Ishikawa (cell line): Measurements from ENCODE around the gene ABR.

Experiments used
- CEBPB ChIP-seq: IDR thresholded peaks from 2 replicates; pipeline ENCODE4 v1.6.1; 2012
- CREB1 ChIP-seq: IDR thresholded peaks from 2 replicates; pipeline ENCODE4 v1.6.1; 2012; ENCODE audit warnings: low read depth
- EGR1 ChIP-seq: IDR thresholded peaks from 2 replicates; pipeline ENCODE4 v1.6.1; 2012
- EP300 ChIP-seq: IDR thresholded peaks from 2 replicates; pipeline ENCODE4 v1.6.1; 2012; ENCODE audit warnings: borderline replicate concordance
- FOXM1 ChIP-seq: IDR thresholded peaks from 2 replicates; pipeline ENCODE4 v1.6.1; 2012; ENCODE audit warnings: low read depth, borderline replicate concordance
- NFIC ChIP-seq: IDR thresholded peaks from 2 replicates; pipeline ENCODE4 v1.6.1; 2012
- RAD21 ChIP-seq: IDR thresholded peaks from 2 replicates; pipeline ENCODE4 v1.6.1; 2012; ENCODE audit warnings: low read depth
- TAF1 ChIP-seq: IDR thresholded peaks from 2 replicates; pipeline ENCODE4 v1.6.1; 2012; ENCODE audit warnings: low read depth, mild to moderate bottlenecking
- TCF12 ChIP-seq: IDR thresholded peaks from 2 replicates; pipeline ENCODE4 v1.6.1; 2012; ENCODE audit warnings: low read depth
- TEAD4 ChIP-seq: IDR thresholded peaks from 2 replicates; pipeline ENCODE4 v1.6.1; 2012
- USF1 ChIP-seq: IDR thresholded peaks from 2 replicates; pipeline ENCODE4 v1.6.1; 2012
- YY1 ChIP-seq: IDR thresholded peaks from 2 replicates; pipeline ENCODE4 v1.6.1; 2012; ENCODE audit warnings: low read depth
- ZBTB7A ChIP-seq: IDR thresholded peaks from 2 replicates; pipeline ENCODE4 v1.6.1; 2012; ENCODE audit warnings: low read depth
- TF ChIP-seq, protein P1 (sequence below): IDR thresholded peaks from 2 replicates; pipeline ENCODE4 v1.6.1; 2012; ENCODE audit warnings: low read depth, mild to moderate bottlenecking
- TF ChIP-seq, protein P2 (sequence below): IDR thresholded peaks from 2 replicates; pipeline ENCODE4 v1.6.1; 2012

The ABR gene

GRCh38 chr17:1043601-1044251 lies 136.1 kb downstream of the ABR start:
- TF ChIP-seq, protein P1, sequence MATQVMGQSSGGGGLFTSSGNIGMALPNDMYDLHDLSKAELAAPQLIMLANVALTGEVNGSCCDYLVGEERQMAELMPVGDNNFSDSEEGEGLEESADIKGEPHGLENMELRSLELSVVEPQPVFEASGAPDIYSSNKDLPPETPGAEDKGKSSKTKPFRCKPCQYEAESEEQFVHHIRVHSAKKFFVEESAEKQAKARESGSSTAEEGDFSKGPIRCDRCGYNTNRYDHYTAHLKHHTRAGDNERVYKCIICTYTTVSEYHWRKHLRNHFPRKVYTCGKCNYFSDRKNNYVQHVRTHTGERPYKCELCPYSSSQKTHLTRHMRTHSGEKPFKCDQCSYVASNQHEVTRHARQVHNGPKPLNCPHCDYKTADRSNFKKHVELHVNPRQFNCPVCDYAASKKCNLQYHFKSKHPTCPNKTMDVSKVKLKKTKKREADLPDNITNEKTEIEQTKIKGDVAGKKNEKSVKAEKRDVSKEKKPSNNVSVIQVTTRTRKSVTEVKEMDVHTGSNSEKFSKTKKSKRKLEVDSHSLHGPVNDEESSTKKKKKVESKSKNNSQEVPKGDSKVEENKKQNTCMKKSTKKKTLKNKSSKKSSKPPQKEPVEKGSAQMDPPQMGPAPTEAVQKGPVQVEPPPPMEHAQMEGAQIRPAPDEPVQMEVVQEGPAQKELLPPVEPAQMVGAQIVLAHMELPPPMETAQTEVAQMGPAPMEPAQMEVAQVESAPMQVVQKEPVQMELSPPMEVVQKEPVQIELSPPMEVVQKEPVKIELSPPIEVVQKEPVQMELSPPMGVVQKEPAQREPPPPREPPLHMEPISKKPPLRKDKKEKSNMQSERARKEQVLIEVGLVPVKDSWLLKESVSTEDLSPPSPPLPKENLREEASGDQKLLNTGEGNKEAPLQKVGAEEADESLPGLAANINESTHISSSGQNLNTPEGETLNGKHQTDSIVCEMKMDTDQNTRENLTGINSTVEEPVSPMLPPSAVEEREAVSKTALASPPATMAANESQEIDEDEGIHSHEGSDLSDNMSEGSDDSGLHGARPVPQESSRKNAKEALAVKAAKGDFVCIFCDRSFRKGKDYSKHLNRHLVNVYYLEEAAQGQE: no peak
- TF ChIP-seq TCF12: no peak
- no peak for TF ChIP-seq FOXM1
- TF ChIP-seq, protein P2, sequence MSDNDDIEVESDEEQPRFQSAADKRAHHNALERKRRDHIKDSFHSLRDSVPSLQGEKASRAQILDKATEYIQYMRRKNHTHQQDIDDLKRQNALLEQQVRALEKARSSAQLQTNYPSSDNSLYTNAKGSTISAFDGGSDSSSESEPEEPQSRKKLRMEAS: no peak
- TF ChIP-seq EP300: no peak
- TF ChIP-seq ZBTB7A: no peak

- TF ChIP-seq FOXM1 (no peak), TEAD4 (no peak), TCF12 (no peak), ZBTB7A (no peak), RAD21 (no peak), USF1 (no peak), CEBPB (no peak), EP300 (no peak)
- TF ChIP-seq, protein P1: no peak
Measured at GRCh38 chr17:1042486-1042885, 137.3 kb downstream of the ABR start.

- TF ChIP-seq RAD21: no peak
- no peak for TF ChIP-seq CREB1
- TF ChIP-seq EGR1: no peak
- TF ChIP-seq FOXM1: no peak
- no peak for TF ChIP-seq NFIC
- no peak for TF ChIP-seq CEBPB
- no peak for TF ChIP-seq EP300
- TF ChIP-seq, protein P1: no peak
- TF ChIP-seq TEAD4: no peak
- TF ChIP-seq TCF12: no peak
- no peak for TF ChIP-seq YY1
- no peak for TF ChIP-seq USF1
- no peak for TF ChIP-seq ZBTB7A
- TF ChIP-seq, protein P2: no peak
- TF ChIP-seq TAF1: no peak
Measured at GRCh38 chr17:1041746-1042145, 138.0 kb downstream of the ABR start.

- TF ChIP-seq EGR1 (no peak), CREB1 (no peak), CEBPB (no peak), USF1 (no peak), TEAD4 (no peak), YY1 (no peak), NFIC (no peak), EP300 (no peak), RAD21 (no peak), ZBTB7A (no peak), TCF12 (no peak), FOXM1 (no peak), TAF1 (no peak)
- TF ChIP-seq, protein P1: no peak
- TF ChIP-seq, protein P2: no peak
Measured at GRCh38 chr17:1040216-1040600, 139.6 kb downstream of the ABR start.
